ENCODE results near the gene ARL3. TPM values are rescaled to one million over a fixed set of nuclear protein-coding genes. Genes with fewer than 3 reads are reported as not detected.

Gene ARL3
- total RNA-seq, 3 donors from 2014 or later, result 2.4 to 11.2 (median 4.4) TPM

DNA sequence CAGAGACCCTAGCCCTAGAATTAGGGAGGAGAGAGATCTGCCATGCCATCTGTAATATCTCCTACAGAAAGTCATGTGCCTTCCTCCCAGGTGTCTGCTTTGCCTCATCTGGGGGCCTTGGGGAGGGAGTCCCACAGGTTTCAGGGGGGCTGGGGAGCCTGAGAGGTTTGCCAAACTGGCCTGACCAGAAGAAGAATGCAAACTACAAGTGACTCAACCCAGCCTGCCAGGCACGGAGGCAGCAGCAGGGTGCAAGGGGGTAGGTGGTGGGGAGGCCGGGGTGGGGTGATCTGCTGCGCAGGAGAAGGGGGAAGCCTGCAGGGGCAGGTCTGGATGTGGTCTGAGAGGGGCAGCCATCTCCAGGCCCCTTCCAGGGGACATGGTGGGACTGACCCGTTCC, 79.5 kb downstream of the ARL3 start:
- DNase-seq, result peak in 1 of 3 donors; percentile 43
- intact Hi-C loops (cut with DNase I, micrococcal nuclease), result no loop called here
- Histone ChIP-seq H3K4me3 (no peak overlapping the region), H3K9me3 (no peaks in the 10 kb centered on the region), H3K36me3 (ENCODE audit: low read depth) (no peaks in the 10 kb centered on the region), H3K4me1 (ENCODE audit: low read depth) (peaks cover 9% of the 10 kb centered on the region)
- TF ChIP-seq, protein P1, sequence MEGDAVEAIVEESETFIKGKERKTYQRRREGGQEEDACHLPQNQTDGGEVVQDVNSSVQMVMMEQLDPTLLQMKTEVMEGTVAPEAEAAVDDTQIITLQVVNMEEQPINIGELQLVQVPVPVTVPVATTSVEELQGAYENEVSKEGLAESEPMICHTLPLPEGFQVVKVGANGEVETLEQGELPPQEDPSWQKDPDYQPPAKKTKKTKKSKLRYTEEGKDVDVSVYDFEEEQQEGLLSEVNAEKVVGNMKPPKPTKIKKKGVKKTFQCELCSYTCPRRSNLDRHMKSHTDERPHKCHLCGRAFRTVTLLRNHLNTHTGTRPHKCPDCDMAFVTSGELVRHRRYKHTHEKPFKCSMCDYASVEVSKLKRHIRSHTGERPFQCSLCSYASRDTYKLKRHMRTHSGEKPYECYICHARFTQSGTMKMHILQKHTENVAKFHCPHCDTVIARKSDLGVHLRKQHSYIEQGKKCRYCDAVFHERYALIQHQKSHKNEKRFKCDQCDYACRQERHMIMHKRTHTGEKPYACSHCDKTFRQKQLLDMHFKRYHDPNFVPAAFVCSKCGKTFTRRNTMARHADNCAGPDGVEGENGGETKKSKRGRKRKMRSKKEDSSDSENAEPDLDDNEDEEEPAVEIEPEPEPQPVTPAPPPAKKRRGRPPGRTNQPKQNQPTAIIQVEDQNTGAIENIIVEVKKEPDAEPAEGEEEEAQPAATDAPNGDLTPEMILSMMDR (IDR thresholded peaks at IDR 0.05), result no peak
- ATAC-seq, result no peak

DNA sequence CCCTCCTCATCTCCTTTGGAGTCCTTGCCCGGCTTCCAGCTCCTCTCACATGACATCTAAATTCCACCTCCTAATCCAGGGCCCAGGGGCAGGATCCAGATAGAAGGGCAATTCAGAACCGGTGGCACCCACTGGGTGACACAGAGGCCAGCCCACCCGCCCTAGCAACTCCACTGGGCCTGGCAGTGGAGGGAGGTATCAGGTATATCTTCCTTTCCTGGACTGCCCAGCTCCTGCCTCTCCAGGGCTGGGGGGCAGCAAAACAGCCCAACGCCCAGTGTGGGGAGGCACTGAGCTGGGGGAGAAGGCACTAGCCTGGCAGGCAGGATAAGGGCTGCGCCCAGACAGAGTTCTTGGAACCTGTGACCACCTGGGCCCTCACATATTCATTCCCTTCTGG, 80.3 kb downstream of the ARL3 start:
- intact Hi-C loops (cut with DNase I, micrococcal nuclease), result no loop called here
- TF ChIP-seq, protein P1 (IDR thresholded peaks at IDR 0.05), result no peak
- Histone ChIP-seq H3K4me3 (no peak overlapping the region), H3K9me3 (no peaks in the 10 kb centered on the region), H3K4me1 (ENCODE audit: low read depth) (peaks cover 9% of the 10 kb centered on the region), H3K36me3 (ENCODE audit: low read depth) (no peaks in the 10 kb centered on the region)
- DNase-seq (peak in 2 of 3 donors; percentile 15 to 34), ATAC-seq (no peak)

- Histone ChIP-seq H3K4me3 (no peak overlapping the region), H3K36me3 (ENCODE audit: low read depth) (no peaks in the 10 kb centered on the region), H3K4me1 (ENCODE audit: low read depth) (peaks cover 9% of the 10 kb centered on the region), H3K9me3 (no peaks in the 10 kb centered on the region)
- DNase-seq (peak in 2 of 3 donors; percentile 24 to 65), ATAC-seq (peak; percentile 51)
- intact Hi-C loops (cut with DNase I, micrococcal nuclease), result no loop called here
- TF ChIP-seq, protein P1 (IDR thresholded peaks at IDR 0.05), result no peak
Measured at GRCh38 chr10:102633287-102633686, 80.9 kb downstream of the ARL3 start.

DNA sequence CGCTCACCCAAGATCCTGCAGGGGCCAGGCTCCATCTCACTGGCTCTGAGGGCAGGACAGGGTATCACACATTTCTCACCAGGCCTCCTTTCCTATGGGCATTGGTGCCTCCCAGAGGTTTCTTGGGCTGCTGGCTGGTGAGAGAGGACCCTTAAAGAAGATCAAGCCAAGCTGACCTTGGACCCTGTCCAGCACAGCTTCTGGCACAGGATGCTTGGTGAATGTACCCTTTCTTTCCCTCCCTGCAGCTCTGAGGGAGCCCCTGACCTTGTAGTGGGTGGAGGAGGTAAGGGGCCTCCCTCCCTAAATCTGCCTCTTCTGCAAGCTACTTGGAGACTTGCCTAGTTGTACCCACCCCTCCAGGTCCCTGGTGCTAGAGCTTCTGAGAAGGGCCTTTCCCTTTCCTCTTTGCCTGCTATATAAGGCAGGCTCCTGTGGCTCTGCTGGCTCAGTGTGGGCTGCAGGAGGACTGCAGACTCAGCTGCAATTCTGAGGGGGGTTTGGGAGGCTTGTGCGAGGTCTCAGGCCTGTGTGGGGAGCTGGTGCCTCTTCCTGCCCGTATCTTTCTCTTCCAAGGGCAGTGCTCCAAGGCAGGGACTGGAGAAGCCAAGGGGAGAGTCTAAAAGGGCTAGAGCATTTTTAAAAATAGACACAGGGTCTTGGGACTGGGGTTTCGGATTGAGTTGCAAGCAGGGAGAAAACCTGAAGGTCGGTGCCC, 81.6 kb downstream of the ARL3 start:
- H3K9me3 ChIP-seq, result no peaks in the 10 kb centered on the region
- peaks cover 10% of the 10 kb centered on the region for H3K4me1 ChIP-seq (ENCODE audit: low read depth)
- intact Hi-C loops (cut with DNase I, micrococcal nuclease), result no loop called here
- TF ChIP-seq, protein P1 (IDR thresholded peaks at IDR 0.05), result no peak
- no peak for ATAC-seq
- H3K4me3 ChIP-seq, result no peak overlapping the region
- DNase-seq, result peak in 2 of 3 donors; percentile 26 to 31
- no peaks in the 10 kb centered on the region for H3K36me3 ChIP-seq (ENCODE audit: low read depth)

- no peak for ATAC-seq
- Histone ChIP-seq H3K36me3 (ENCODE audit: low read depth) (no peaks in the 10 kb centered on the region), H3K4me3 (no peak overlapping the region), H3K9me3 (no peaks in the 10 kb centered on the region), H3K4me1 (ENCODE audit: low read depth) (peaks cover 14% of the 10 kb centered on the region)
- DNase-seq, result peak in 2 of 3 donors; percentile 12 to 22
- TF ChIP-seq, protein P1 (IDR thresholded peaks at IDR 0.05), result no peak
- intact Hi-C loops (cut with DNase I, micrococcal nuclease), result no loop called here
Measured at GRCh38 chr10:102631525-102632393, 82.4 kb downstream of the ARL3 start.

Measured in mucosa of descending colon (tissue), 3 donors.